Calu3 (cell line): ENCODE measurements around the gene ZNF507. TPM values are rescaled to one million over a fixed set of nuclear protein-coding genes. Genes with fewer than 3 reads are reported as not detected.

Experiments
- BruUV-seq: library from RNA; stranded (reverse); fragments of 400-500 nt; replicated peaks from 2 replicates; lab custom pipeline; 2021; lab: Mats Ljungman, UMichigan
- CTCF ChIA-PET: fragments of 300-600 bp; sonication (Branson Sonifier 250); formaldehyde crosslinking; loops from one replicate; lab custom pipeline; 2022; ENCODE audit warnings: antibody characterized with exemption; lab: Charles Lee
- DNase-seq: peaks from one replicate; pipeline ENCODE4 v3.0.0; 2022
- H3K27ac Mint-ChIP-seq: one replicate; pipeline ENCODE4 v1.8.0; 2022; ENCODE audit warnings: mixed read lengths; ENCODE audit not compliant: unreplicated experiment
- H3K27me3 Mint-ChIP-seq: one replicate; pipeline ENCODE4 v1.8.0; 2022; ENCODE audit warnings: mixed read lengths; ENCODE audit not compliant: unreplicated experiment
- H3K36me3 Mint-ChIP-seq: one replicate; pipeline ENCODE4 v1.8.0; 2022; ENCODE audit warnings: mild to moderate bottlenecking, moderate library complexity, mixed read lengths; ENCODE audit not compliant: insufficient read depth, unreplicated experiment
- H3K4me1 Mint-ChIP-seq: one replicate; pipeline ENCODE4 v1.8.0; 2022; ENCODE audit warnings: mild to moderate bottlenecking, low read depth, mixed read lengths; ENCODE audit not compliant: unreplicated experiment
- H3K4me3 Mint-ChIP-seq: one replicate; pipeline ENCODE4 v1.8.0; 2022; ENCODE audit warnings: mild to moderate bottlenecking, low read depth, moderate library complexity, mixed read lengths; ENCODE audit not compliant: unreplicated experiment
- H3K9me3 Mint-ChIP-seq: one replicate; pipeline ENCODE4 v1.8.0; 2022; ENCODE audit warnings: low read depth, mixed read lengths; ENCODE audit not compliant: unreplicated experiment
- CTCF ChIP-seq: fragments of 200-600 bp; IDR thresholded peaks from one replicate; pipeline ENCODE4 v1.8.0; 2022; ENCODE audit warnings: antibody characterized with exemption; ENCODE audit not compliant: unreplicated experiment
- intact Hi-C: fragments of 100-400 bp; cut with micrococcal nuclease; formaldehyde crosslinking; loops from one replicate; pipeline ENCODE4 v1.10.0; 2022; ENCODE audit not compliant: unreplicated experiment
- total RNA-seq: library from RNA; stranded (reverse); gene quantifications from 2 replicates; pipeline ENCODE4 v1.2.3, GENCODE V29; 2022

Gene ZNF507
- total RNA-seq, 1 experiment from 2014 or later = 31.5 TPM

- no peak overlapping the region for H3K27ac Mint-ChIP-seq
- no peaks in the 10 kb centered on the region for H3K36me3 Mint-ChIP-seq
- H3K27me3 Mint-ChIP-seq = peaks cover 41% of the 10 kb centered on the region
- no peaks in the 10 kb centered on the region for H3K9me3 Mint-ChIP-seq
- intact Hi-C loops = loop anchor here (2.0 kb wide), 1 partner anchor 58 kb away; no protein-coding TSS in a partner anchor
- CTCF ChIA-PET = interaction anchor here (0.9 to 1.0 kb wide), 2 partner anchors 9 to 25 kb away, joined by 3 to 4 read pairs; no protein-coding TSS in a partner anchor
- peak; percentile 47 for DNase-seq
- no TSS peak for BruUV-seq
- H3K4me3 Mint-ChIP-seq = no peak overlapping the region
- no peaks in the 10 kb centered on the region for H3K4me1 Mint-ChIP-seq
- TF ChIP-seq CTCF = peak; percentile 33
Measured at GRCh38 chr19:32318884-32319520, 26.4 kb upstream of the ZNF507 start.

GRCh38 chr19:32322541-32322940, 22.9 kb upstream of the ZNF507 start:
- peaks cover 44% of the 10 kb centered on the region for H3K27me3 Mint-ChIP-seq
- no TSS peak for BruUV-seq
- no peak for TF ChIP-seq CTCF
- CTCF ChIA-PET = interaction anchor here (1.7 kb wide), 1 partner anchor 51 kb away, joined by 4 read pairs; no protein-coding TSS in a partner anchor
- H3K36me3 Mint-ChIP-seq = no peaks in the 10 kb centered on the region
- H3K4me1 Mint-ChIP-seq = no peaks in the 10 kb centered on the region
- no peak for DNase-seq
- intact Hi-C loops = no loop called here
- no peak overlapping the region for H3K4me3 Mint-ChIP-seq
- H3K9me3 Mint-ChIP-seq = no peaks in the 10 kb centered on the region
- no peak overlapping the region for H3K27ac Mint-ChIP-seq

- CTCF ChIA-PET = interaction anchor here (0.6 kb wide), 1 partner anchor 32 kb away, joined by 6 read pairs; no protein-coding TSS in a partner anchor
- Mint-ChIP-seq H3K9me3 (no peaks in the 10 kb centered on the region), H3K36me3 (no peaks in the 10 kb centered on the region), H3K27me3 (peaks cover 47% of the 10 kb centered on the region), H3K4me3 (no peak overlapping the region), H3K27ac (no peak overlapping the region), H3K4me1 (no peaks in the 10 kb centered on the region)
- BruUV-seq = no TSS peak
- intact Hi-C loops = no loop called here
- no peak for TF ChIP-seq CTCF
- no peak for DNase-seq
Measured at GRCh38 chr19:32324631-32325285, 20.7 kb upstream of the ZNF507 start.

GRCh38 chr19:32330213-32330857, 15.1 kb upstream of the ZNF507 start:
- no peak for DNase-seq
- intact Hi-C loops = no loop called here
- Mint-ChIP-seq H3K36me3 (no peaks in the 10 kb centered on the region), H3K27me3 (peaks cover 70% of the 10 kb centered on the region), H3K4me3 (no peak overlapping the region), H3K4me1 (no peaks in the 10 kb centered on the region), H3K27ac (no peak overlapping the region), H3K9me3 (no peaks in the 10 kb centered on the region)
- TF ChIP-seq CTCF = no peak
- BruUV-seq = no TSS peak
- CTCF ChIA-PET = interaction anchor here (0.7 kb wide), 1 partner anchor 62 kb away, joined by 7 read pairs; no protein-coding TSS in a partner anchor
